GM12892 (cell line): ENCODE measurements around the gene GAB2.

Experiments
- DNase-seq: peaks from one replicate; pipeline ENCODE4 v3.0.0; 2011; ENCODE audit not compliant: insufficient read length
- FAIRE-seq: peaks from 2 replicates; lab custom pipeline; 2011; peaks lifted over from hg19 to GRCh38; lab: Jason Lieb, UNC
- POLR2A ChIP-seq: IDR thresholded peaks from 2 replicates; pipeline ENCODE4 v1.6.1; 2011; ENCODE audit warnings: low read depth, low read length, control low read depth
- POLR2AphosphoS5 ChIP-seq: IDR thresholded peaks from 2 replicates; pipeline ENCODE4 v1.6.1; 2011; ENCODE audit warnings: low read depth, low read length, control low read depth
- TAF1 ChIP-seq: IDR thresholded peaks from 2 replicates; pipeline ENCODE4 v1.6.1; 2011; ENCODE audit warnings: low read depth, mild to moderate bottlenecking, control low read depth, low read length, borderline replicate concordance

Gene GAB2

DNA sequence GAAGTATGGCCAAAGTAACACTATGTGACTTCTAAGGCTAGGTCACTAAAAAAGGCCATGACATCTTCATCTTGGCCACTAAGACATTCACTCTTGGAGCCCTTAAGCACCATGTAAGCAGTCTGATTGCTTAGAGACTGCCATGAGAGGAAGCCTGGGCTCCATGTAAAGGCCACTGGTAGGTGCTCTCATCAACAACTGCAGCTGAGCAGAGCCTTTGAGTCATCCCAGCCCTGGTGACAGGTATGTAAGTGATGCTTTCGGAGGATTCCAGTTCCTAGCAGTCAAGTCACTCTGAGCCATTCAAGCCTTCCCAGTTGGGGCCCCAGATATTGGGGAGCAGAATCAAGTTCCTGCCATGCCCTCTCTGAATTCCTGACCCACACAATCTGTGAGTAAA is 26.2 kb downstream of the GAB2 start:
- TF ChIP-seq POLR2A (no peak), POLR2AphosphoS5 (no peak), TAF1 (no peak)
- no peak for DNase-seq
- FAIRE-seq: no peak

- no peak for TF ChIP-seq TAF1
- no peak for TF ChIP-seq POLR2A
- DNase-seq (no peak), FAIRE-seq (no peak)
These were observed 26.8 kb downstream of the GAB2 start for GRCh38 chr11:78390809-78391208.

- TF ChIP-seq TAF1: no peak
- TF ChIP-seq POLR2AphosphoS5: no peak
- FAIRE-seq: no peak
- DNase-seq: no peak
These were observed 31.2 kb downstream of the GAB2 start for GRCh38 chr11:78386215-78386941.

DNA sequence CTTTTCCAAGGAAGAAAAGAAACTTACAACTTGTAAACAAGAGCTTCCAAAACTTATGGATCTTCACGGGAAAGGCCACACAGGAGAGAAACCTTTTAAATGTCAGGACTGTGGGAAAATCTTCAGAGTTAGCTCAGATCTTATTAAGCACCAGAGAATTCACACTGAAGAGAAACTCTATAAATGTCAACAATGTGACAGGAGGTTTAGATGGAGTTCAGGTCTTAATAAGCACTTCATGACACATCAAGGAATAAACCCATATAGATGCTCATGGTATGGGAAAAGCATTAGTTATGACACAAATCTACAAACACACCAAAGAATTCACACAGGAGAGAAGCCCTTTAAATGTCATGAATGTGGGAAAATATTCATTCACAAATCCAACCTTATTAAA is 32.4 kb downstream of the GAB2 start:
- FAIRE-seq: no peak
- no peak for DNase-seq
- TF ChIP-seq POLR2AphosphoS5: no peak
- TF ChIP-seq POLR2A: no peak
- TF ChIP-seq TAF1: no peak

DNA sequence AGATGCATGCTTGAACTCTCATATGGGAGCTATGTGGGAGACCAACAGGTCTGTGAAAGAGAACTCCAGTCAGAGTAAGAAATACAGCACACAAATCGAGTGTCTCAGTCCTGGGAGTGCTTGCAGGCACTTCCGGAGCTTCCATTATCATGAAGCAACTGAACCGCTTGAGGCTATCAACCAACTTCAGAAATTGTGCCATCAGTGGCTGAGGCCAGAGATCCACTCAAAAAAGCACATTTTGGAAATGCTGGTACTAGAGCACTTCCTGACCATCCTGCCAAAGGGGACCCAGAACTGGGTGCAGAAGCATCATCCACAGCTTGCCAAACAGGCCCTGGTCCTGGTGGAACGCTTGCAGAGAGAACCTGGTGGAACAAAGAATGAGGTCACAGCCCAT is 33.4 kb downstream of the GAB2 start:
- no peak for FAIRE-seq
- TF ChIP-seq POLR2A: no peak
- no peak for TF ChIP-seq TAF1
- no peak for TF ChIP-seq POLR2AphosphoS5
- DNase-seq: no peak

GRCh38 chr11:78381865-78382264 is 35.8 kb downstream of the GAB2 start:
- TF ChIP-seq POLR2A (no peak), TAF1 (no peak), POLR2AphosphoS5 (no peak)
- DNase-seq: no peak
- no peak for FAIRE-seq

DNA sequence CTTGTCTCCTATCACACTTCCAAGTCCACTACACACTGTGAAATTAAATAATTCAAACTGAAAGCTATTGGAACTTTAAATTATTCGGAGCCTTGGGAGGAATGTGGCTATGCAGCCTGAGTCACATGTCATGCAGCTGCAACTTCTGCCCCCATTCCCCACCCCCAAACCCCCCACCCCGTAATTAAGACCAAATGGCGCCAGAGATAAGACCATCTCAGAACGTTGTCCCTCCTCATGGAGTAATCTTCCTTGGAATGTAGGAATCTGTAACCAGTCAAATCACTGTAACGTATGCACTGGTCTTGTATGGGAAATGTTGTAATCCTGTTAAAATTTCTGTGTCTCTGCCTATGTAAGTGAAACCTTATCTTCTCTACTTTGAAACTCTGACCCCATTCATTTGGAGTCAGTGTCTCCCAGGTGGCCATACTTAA is 37.0 kb downstream of the GAB2 start:
- TF ChIP-seq TAF1: no peak
- TF ChIP-seq POLR2AphosphoS5: no peak
- TF ChIP-seq POLR2A: no peak
- DNase-seq: no peak
- no peak for FAIRE-seq

DNA sequence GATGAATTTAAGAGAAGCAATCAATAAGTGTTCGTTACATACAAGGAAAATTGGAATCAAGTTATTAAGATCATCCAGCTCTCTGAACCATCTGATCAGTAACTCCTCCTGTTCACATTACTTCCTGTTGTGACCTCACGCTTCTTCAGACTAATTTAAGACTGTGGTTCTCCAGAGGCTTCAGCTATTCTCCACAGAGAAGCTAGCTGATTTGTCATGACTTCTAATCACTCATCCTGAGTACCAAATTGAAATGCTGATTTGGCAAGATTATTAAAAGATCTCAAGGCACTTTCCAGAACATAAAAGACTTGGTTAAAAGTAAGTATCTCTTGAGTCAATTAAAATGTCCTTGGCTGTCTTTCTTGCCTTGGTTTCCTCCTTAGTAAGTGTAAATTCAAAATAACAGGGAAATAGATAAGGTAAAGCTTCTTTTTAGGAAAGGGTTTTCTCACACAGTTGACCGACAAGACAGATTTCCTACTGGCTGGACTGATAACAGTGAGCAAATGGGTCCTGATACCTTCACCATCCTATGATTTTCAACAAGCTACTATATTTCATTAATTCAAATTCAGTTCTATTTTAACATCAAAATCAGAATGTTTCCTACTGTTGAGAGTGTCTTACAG is 38.5 kb downstream of the GAB2 start:
- no peak for TF ChIP-seq TAF1
- TF ChIP-seq POLR2AphosphoS5: no peak
- no peak for TF ChIP-seq POLR2A
- FAIRE-seq (no peak), DNase-seq (no peak)

DNA sequence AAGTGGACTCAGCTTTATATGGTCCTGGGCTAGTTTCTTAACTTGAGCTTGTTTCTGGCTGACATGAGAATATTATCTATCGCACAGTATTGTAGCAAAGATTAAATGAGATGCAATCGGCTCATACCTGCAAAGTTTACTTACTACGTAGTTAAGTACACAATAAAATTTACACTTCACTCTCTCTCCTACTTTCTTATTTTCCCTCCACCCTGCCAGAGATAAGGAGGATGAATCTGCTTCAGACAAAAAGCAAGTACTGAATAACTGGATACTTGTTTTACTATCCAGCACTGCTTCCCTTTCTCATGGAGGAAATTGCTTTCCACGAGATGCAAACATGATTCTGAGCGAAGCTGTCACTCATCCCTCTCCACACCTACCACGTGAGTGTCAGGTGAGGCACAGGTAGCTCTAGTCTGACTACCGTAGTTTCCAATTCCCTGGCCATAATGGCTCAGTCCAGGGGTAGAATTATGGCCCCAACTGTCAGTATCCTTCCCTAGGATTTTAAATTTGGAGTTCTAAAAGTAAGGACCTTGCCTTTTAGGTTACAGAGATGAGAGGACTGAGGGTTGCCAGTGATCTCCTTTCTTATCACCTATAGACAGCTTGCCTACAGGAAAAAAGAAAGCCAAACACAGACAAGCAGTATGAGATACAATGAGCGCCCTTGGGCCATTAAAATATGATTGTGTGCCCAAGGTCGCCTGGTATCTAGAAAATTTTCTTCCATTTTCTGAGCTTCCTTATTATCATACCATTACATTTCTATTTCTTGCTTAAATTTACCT is 39.8 kb downstream of the GAB2 start:
- TF ChIP-seq TAF1: no peak
- TF ChIP-seq POLR2A: no peak
- TF ChIP-seq POLR2AphosphoS5: no peak
- FAIRE-seq (no peak), DNase-seq (no peak)

GRCh38 chr11:78376858-78377257 is 40.8 kb downstream of the GAB2 start:
- no peak for DNase-seq

DNA sequence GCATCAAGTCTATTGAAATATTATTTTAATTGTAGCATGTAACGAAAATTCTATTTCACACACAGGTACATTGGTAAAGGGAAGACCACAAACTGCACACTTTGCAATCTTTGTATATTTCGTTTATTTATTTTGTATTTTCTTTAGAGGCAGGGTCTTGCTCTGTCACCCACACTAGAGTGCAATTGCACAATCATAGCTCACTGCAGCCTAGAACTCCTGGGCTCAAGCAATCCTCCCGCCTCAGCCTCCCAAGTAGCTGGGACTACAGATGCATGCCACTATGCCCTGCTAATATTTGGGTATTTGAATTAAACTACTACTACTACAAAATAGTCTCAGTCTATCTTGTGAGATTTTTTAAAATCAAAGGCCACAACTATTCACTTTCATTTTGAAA is 42.7 kb downstream of the GAB2 start:
- DNase-seq: no peak
- FAIRE-seq: no peak
- TF ChIP-seq TAF1: no peak

More at GRCh38 chr11:78376858-78377257, 40.8 kb downstream of the GAB2 start:
- no peak for FAIRE-seq
- TF ChIP-seq POLR2A: no peak
- TF ChIP-seq POLR2AphosphoS5: no peak
- TF ChIP-seq TAF1: no peak

DNA sequence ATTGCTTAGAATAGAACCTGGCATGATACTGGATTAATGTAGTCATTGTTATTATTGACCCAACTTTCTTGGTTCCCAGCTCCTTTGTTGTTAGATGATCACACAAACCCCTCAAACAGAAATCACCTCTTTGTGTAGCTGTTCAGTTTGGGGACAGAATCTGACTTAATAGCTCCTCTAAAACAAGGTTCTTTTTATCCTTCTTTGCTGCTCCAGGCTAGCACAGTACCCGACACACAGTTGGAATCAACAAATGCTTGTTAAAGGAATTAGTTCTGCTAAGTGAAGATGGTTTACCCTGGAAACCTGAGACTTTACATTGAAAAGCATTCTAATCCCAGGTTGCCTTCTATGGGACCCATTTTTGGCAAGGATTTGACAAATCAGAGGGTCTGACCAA is 43.9 kb downstream of the GAB2 start:
- no peak for FAIRE-seq
- DNase-seq: no peak
- TF ChIP-seq TAF1 (no peak), POLR2A (no peak), POLR2AphosphoS5 (no peak)

- DNase-seq: no peak
- FAIRE-seq: no peak
- TF ChIP-seq POLR2AphosphoS5: no peak
- TF ChIP-seq POLR2A: no peak
- TF ChIP-seq TAF1: no peak
These were observed 45.4 kb downstream of the GAB2 start for GRCh38 chr11:78372114-78372768.
